Measurements from ENCODE around the gene DYNLT2. TPM values are rescaled to one million over a fixed set of nuclear protein-coding genes. Genes with fewer than 3 reads are reported as not detected.

The DYNLT2 gene
- total RNA-seq, 1 experiment from 2014 or later, result 1.8 TPM

DNA sequence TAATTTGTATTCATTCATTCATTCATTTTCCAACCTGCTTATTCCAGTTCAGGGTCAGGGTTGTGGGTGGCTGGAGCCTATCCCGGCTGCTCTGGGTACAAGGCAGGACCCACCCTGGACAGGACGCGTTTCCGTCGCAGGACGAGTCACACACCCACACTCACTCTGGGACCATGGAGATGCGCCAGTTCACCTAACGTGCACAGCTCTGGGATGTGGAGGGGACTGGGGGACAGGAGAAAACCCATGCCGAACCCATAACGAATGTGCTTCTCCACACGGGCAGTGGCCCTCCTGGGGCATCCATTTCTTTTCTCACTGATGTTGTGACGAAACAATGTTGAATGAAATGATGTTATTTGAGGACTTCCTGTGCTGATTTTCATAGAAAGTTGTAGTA lies 26.5 kb upstream of the DYNLT2 start:
- WGBS (ENCODE audit: extremely low coverage, insufficient read length, low lambda C conversion rate), result no CpG with 5 or more reads among the region's 12 CpGs
- Histone ChIP-seq H3K9me3 (ENCODE audit: control insufficient read depth, low read depth, low read length) (no peaks in the 10 kb centered on the region), H4K5ac (ENCODE audit: insufficient read length, low read depth, low read length) (no peak overlapping the region), H3K23me2 (ENCODE audit: insufficient read length, low read depth, low read length, poor library complexity, severe bottlenecking) (no peaks in the 10 kb centered on the region), H3K4ac (ENCODE audit: low read depth, low read length) (no peak overlapping the region), H2BK5ac (ENCODE audit: insufficient read length, low read length) (no peak overlapping the region), H4K20me1 (ENCODE audit: control insufficient read depth, insufficient read depth, insufficient read length) (no peaks in the 10 kb centered on the region), H3K4me1 (ENCODE audit: insufficient read depth, low read length) (no peaks in the 10 kb centered on the region), H3K18ac (ENCODE audit: insufficient read length, low read depth, low read length) (no peak overlapping the region), H3K56ac (ENCODE audit: insufficient read length, low read depth, low read length) (no peak overlapping the region), H2BK15ac (ENCODE audit: low read depth, low read length) (no peak overlapping the region), H3K79me2 (ENCODE audit: insufficient read depth, low read length) (no peaks in the 10 kb centered on the region), H3K79me1 (ENCODE audit: insufficient read depth, low read depth, low read length, poor library complexity, severe bottlenecking) (no peaks in the 10 kb centered on the region), H2BK12ac (ENCODE audit: insufficient read length, low read depth, low read length) (no peak overlapping the region), H4K91ac (ENCODE audit: insufficient read length, low read depth, low read length) (no peak overlapping the region), H3T11ph (ENCODE audit: low read length) (no peak overlapping the region), H3K9ac (ENCODE audit: extremely low read depth, insufficient read length, low read length) (no peak overlapping the region), H2AFZ (ENCODE audit: low read length) (no peak overlapping the region), H3K4me2 (ENCODE audit: insufficient read depth, insufficient read length, low read length) (no peak overlapping the region), H2BK120ac (ENCODE audit: low read depth, low read length, poor library complexity, severe bottlenecking) (no peak overlapping the region), H3K27me3 (ENCODE audit: insufficient read depth, low read length) (no peaks in the 10 kb centered on the region), H3K23ac (ENCODE audit: insufficient read length, low read depth, low read length) (no peak overlapping the region), H4K8ac (replicated peaks; ENCODE audit: insufficient read length, low read depth, low read length) (no peak overlapping the region), H3K27ac (ENCODE audit: insufficient read length, low read depth, low read length) (no peak overlapping the region), H2BK20ac (ENCODE audit: low read depth, low read length, poor library complexity, severe bottlenecking) (no peak overlapping the region), H3K14ac (ENCODE audit: insufficient read depth, low read length) (no peak overlapping the region), H2AK5ac (ENCODE audit: insufficient read length, low read length) (no peak overlapping the region)
- Mint-ChIP-seq H3K27me3 (ENCODE audit: low read depth) (no peaks in the 10 kb centered on the region), H3K4me1 (no peaks in the 10 kb centered on the region), H3K27ac (no peak overlapping the region), H3K9me3 (0 out of 5 replicates have a peak, but pooled peaks cover 0 to 4% of the 10 kb centered on the region in 2 experiments), H3K4me3 (no peak overlapping the region), H3K36me3 (ENCODE audit: insufficient read depth in 1 of 3, low read depth in 3 of 3) (peaks cover 5 to 19% (median 15%) of the 10 kb centered on the region in 3 experiments; a peak in 6 of 7 replicates)
- no peak for DNase-seq
- TF ChIP-seq, protein P1, sequence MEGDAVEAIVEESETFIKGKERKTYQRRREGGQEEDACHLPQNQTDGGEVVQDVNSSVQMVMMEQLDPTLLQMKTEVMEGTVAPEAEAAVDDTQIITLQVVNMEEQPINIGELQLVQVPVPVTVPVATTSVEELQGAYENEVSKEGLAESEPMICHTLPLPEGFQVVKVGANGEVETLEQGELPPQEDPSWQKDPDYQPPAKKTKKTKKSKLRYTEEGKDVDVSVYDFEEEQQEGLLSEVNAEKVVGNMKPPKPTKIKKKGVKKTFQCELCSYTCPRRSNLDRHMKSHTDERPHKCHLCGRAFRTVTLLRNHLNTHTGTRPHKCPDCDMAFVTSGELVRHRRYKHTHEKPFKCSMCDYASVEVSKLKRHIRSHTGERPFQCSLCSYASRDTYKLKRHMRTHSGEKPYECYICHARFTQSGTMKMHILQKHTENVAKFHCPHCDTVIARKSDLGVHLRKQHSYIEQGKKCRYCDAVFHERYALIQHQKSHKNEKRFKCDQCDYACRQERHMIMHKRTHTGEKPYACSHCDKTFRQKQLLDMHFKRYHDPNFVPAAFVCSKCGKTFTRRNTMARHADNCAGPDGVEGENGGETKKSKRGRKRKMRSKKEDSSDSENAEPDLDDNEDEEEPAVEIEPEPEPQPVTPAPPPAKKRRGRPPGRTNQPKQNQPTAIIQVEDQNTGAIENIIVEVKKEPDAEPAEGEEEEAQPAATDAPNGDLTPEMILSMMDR (conservative IDR thresholded peaks at IDR 0.05), result no peak
